Chondrocyte (in vitro differentiated cells): ENCODE measurements around the gene ATF5. TPM values are rescaled to one million over a fixed set of nuclear protein-coding genes. Genes with fewer than 3 reads are reported as not detected.
A peak's percentile ranks its signal among the peaks of the same experiment; 100 is the strongest.

Source experiments
- DNase-seq: peaks from one replicate; pipeline ENCODE4 v3.0.0; 2021; ENCODE audit warnings: mixed read lengths, low spot score
- H3K27ac Mint-ChIP-seq: one replicate; pipeline ENCODE4 v1.8.0; 2021; ENCODE audit warnings: mild to moderate bottlenecking, moderate library complexity, mixed read lengths; ENCODE audit not compliant: unreplicated experiment
- H3K27me3 Mint-ChIP-seq: 2 replicates; pipeline ENCODE4 v1.8.0; 2021; ENCODE audit warnings: low read depth, mixed read lengths
- H3K36me3 Mint-ChIP-seq: 2 replicates; pipeline ENCODE4 v1.8.0; 2021; ENCODE audit warnings: low read depth, mixed read lengths
- H3K4me1 Mint-ChIP-seq: 2 replicates; pipeline ENCODE4 v1.8.0; 2021; ENCODE audit warnings: low read depth, mild to moderate bottlenecking, mixed read lengths
- H3K4me3 Mint-ChIP-seq: one replicate; pipeline ENCODE4 v1.8.0; 2021; ENCODE audit warnings: mild to moderate bottlenecking, moderate library complexity, mixed read lengths; ENCODE audit not compliant: unreplicated experiment
- H3K9me3 Mint-ChIP-seq: 2 replicates; pipeline ENCODE4 v1.8.0; 2021; ENCODE audit warnings: low read depth, mixed read lengths
- total RNA-seq: library from RNA; stranded (reverse); gene quantifications from 3 replicates; pipeline ENCODE4 v1.2.1, GENCODE V29; 2021
- TF ChIP-seq, protein P1 (sequence below): fragments of 200-600 bp; sonication (generic); IDR thresholded peaks from 2 replicates; pipeline ENCODE4 v1.5.0; 2021; ENCODE audit warnings: antibody characterized with exemption, mild to moderate bottlenecking, moderate library complexity

ATF5 gene
- total RNA-seq, 1 donor from 2014 or later = 53.4 TPM

DNA sequence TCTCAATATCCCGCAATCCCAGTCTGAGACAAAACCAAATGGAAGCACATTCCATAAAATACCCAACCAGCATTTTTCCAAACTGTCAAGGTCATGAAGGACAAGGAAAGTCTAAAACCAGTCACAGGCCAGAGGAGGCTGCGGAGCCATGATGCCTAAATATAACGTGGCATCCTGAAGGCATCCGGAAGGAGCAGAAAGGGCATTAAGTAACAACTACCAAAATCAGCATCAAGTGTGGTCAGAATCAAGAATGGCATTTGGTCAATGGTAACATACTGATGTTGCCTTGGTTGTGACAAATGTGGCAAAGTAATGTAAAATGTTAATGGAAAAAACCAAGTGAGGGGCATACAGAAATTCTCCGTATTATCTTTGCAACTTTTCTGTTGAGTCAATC lies 3.5 kb upstream of the ATF5 start:
- TF ChIP-seq, protein P1, sequence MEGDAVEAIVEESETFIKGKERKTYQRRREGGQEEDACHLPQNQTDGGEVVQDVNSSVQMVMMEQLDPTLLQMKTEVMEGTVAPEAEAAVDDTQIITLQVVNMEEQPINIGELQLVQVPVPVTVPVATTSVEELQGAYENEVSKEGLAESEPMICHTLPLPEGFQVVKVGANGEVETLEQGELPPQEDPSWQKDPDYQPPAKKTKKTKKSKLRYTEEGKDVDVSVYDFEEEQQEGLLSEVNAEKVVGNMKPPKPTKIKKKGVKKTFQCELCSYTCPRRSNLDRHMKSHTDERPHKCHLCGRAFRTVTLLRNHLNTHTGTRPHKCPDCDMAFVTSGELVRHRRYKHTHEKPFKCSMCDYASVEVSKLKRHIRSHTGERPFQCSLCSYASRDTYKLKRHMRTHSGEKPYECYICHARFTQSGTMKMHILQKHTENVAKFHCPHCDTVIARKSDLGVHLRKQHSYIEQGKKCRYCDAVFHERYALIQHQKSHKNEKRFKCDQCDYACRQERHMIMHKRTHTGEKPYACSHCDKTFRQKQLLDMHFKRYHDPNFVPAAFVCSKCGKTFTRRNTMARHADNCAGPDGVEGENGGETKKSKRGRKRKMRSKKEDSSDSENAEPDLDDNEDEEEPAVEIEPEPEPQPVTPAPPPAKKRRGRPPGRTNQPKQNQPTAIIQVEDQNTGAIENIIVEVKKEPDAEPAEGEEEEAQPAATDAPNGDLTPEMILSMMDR = no peak
- no peaks in the 10 kb centered on the region for H3K9me3 Mint-ChIP-seq
- no peak overlapping the region for H3K4me3 Mint-ChIP-seq
- no peak for DNase-seq
- H3K27ac Mint-ChIP-seq = peak overlapping the region; percentile 1
- no peaks in the 10 kb centered on the region for H3K27me3 Mint-ChIP-seq
- H3K36me3 Mint-ChIP-seq = peaks cover 15% of the 10 kb centered on the region
- H3K4me1 Mint-ChIP-seq = peaks cover 42% of the 10 kb centered on the region

DNA sequence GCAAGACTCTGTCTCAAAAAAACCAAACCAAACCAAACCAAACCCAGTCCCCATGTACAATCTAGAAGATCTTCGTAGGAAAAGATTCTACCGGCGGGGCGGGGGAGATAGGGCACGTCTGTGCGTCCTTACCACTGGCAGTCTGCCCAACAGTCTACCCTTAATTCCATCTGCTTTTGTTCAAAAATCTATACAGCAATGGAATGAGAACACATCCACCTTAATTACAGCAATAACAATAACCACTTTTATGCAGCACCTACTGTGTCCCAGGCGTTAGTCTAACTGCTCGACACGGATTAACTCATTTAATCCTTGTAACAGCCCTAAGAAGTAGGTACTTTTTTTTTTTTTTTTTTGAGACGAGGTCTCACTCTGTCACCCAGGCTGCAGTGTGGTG lies 2.5 kb upstream of the ATF5 start:
- Mint-ChIP-seq H3K36me3 (peaks cover 13% of the 10 kb centered on the region), H3K9me3 (no peaks in the 10 kb centered on the region), H3K4me3 (no peak overlapping the region), H3K27me3 (no peaks in the 10 kb centered on the region), H3K4me1 (peaks cover 44% of the 10 kb centered on the region), H3K27ac (no peak overlapping the region)
- TF ChIP-seq, protein P1 = no peak
- DNase-seq = no peak

DNA sequence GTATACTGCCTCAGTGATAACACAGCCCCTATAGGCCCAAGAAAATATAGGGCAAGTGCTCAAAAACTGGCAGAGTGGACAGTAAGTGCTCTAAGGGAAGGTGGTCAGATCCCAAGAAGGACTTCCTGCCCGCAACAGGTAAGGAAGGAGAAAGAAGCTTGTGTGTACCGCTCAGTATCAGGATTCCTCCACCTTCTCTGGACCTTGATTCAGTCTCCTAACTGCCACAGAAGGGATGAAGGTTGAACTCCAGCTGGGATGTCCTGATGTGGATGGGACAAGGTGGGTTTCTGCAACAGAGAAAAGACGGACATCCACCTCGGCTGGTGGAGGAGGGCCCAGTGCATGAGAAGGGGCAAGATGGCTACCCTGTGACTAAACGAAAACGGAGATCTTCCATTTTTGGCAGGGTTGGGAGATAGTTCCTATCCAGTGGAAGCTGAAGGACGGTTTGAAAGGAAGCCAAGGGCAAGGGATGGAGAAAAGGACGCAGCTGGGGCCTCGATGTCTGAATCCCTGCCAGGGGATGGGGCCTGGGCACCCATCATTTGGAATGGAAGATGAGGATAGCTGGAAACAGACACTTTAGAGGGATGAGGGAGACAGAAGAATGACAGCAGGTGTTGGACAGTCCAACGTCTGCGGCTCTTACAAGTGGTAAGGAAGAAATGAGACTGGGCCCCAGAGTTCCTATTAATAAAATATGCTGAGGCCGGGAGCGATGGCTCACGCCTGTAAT lies 1.3 kb upstream of the ATF5 start:
- TF ChIP-seq, protein P1 = no peak
- DNase-seq = no peak
- Mint-ChIP-seq H3K36me3 (peaks cover 17% of the 10 kb centered on the region), H3K27ac (peak overlapping the region; percentile 95), H3K27me3 (no peaks in the 10 kb centered on the region), H3K4me1 (peaks cover 44% of the 10 kb centered on the region), H3K9me3 (no peaks in the 10 kb centered on the region), H3K4me3 (peak overlapping the region; percentile 81)

DNA sequence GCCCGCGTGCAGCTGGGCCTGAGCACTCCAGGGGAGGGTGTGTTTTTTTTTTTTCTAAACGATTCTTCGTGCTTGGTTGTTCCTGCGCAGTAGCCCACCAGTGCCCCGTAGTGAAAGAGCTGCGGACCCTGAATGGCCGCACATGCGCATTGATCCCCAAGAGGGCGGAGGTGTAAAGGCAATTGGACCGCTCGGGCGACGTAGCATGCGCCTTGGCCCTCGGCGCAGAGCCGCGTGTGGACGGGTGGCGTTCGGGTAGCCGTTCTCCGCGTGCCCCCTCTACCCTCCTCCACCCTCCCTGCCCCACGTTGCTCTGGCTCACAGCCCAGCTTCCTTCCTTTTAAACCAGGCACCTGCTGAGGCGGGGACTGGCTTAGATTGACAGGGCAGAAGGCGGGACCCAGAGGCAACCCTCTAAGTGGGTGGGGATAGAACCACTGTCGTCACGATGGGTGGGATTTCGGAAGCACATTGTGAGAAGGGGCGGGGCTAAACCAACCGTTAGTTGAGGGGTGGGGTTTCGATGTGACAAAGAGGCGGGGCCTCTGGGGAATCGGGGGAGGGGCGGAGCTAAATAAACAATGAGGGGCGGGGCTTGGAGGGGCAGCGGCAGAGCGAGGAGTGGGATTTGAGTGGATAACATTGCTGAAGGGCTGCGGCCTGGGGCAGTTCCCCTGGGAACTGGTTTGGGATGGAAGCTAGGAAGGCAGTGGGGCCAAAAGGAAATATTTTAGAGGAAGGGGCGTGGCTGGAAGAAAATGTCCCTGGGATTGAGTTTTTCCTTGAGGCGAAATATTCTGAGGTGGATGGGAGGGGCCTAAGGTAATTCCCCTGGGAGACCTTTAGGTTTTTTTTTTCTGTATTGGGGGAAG lies 842 bp downstream of the ATF5 start:
- Mint-ChIP-seq H3K9me3 (no peaks in the 10 kb centered on the region), H3K4me1 (peaks cover 40% of the 10 kb centered on the region), H3K27ac (peak overlapping the region; percentile 99), H3K36me3 (peaks cover 18% of the 10 kb centered on the region), H3K27me3 (no peaks in the 10 kb centered on the region), H3K4me3 (peak overlapping the region; percentile 81)
- TF ChIP-seq, protein P1 = no peak
- DNase-seq = peak; percentile 96

DNA sequence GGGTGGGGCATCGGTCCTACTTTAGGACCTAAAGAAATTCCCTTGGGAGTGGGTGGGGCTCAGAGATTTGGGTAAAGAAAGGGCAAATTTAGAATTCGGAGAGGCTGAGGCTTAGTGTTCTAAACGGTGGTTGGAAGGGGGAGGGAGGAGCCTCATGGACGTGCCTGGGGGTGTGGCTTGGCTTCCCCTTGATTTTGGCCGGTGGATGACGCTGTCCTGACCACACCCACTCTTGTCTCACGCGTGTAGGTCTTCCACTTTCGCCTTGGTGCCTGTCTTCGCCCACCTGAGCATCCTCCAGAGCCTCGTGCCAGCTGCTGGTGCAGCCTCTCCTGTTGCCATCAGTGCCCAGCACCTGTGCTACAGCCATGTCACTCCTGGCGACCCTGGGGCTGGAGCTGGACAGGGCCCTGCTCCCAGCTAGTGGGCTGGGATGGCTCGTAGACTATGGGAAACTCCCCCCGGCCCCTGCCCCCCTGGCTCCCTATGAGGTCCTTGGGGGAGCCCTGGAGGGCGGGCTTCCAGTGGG lies 1.5 kb downstream of the ATF5 start:
- Mint-ChIP-seq H3K27me3 (no peaks in the 10 kb centered on the region), H3K9me3 (no peaks in the 10 kb centered on the region), H3K4me1 (peaks cover 37% of the 10 kb centered on the region), H3K27ac (peak overlapping the region; percentile 99), H3K36me3 (peaks cover 15% of the 10 kb centered on the region), H3K4me3 (peak overlapping the region; percentile 81)
- TF ChIP-seq, protein P1 = no peak
- DNase-seq = no peak
